Stromal cell of bone marrow (primary cell): ENCODE results near the gene BAZ2B.
"Not testable (repeated sequence)": the region's sequence is repeated elsewhere in the genome, so short reads cannot be mapped to it uniquely, and the experiment has no call there.

ENCODE experiments used
- DNase-seq: peaks from one replicate; pipeline ENCODE4 v3.0.0-alpha.2; 2012; ENCODE audit warnings: low read depth

The BAZ2B gene

GRCh38 chr2:159616286-159616701, at the start of gene BAZ2B:
TSS of gene BAZ2B (minus strand) at chr2:159616548. CDS start at chr2:159478719, 137,829 bp downstream.
- peak; percentile 71 for DNase-seq

- peak; percentile 33 for DNase-seq
Measured at GRCh38 chr2:159661286-159661685, 44.9 kb upstream of the BAZ2B start.

GRCh38 chr2:159658881-159659873, 42.8 kb upstream of the BAZ2B start:
- peak; percentile 44 for DNase-seq

GRCh38 chr2:159653962-159654361, 37.6 kb upstream of the BAZ2B start:
- no peak for DNase-seq

GRCh38 chr2:159651884-159652283, 35.5 kb upstream of the BAZ2B start:
- DNase-seq, result no peak

GRCh38 chr2:159650574-159650973, 34.2 kb upstream of the BAZ2B start:
- no peak for DNase-seq

- DNase-seq, result no peak
Measured at GRCh38 chr2:159648643-159649042, 32.3 kb upstream of the BAZ2B start.

GRCh38 chr2:159647667-159648066, 31.3 kb upstream of the BAZ2B start:
- no peak for DNase-seq

GRCh38 chr2:159640176-159640575, 23.8 kb upstream of the BAZ2B start:
- DNase-seq, result no peak

- DNase-seq, result no peak
Measured at GRCh38 chr2:159639712-159640111, 23.4 kb upstream of the BAZ2B start.

- no peak for DNase-seq
Measured at GRCh38 chr2:159639071-159639470, 22.7 kb upstream of the BAZ2B start.

GRCh38 chr2:159637988-159638501, 21.7 kb upstream of the BAZ2B start:
- no peak for DNase-seq

GRCh38 chr2:159637240-159637639, 20.9 kb upstream of the BAZ2B start:
- DNase-seq, result no peak

- DNase-seq, result no peak
Measured at GRCh38 chr2:159635006-159635789, 18.9 kb upstream of the BAZ2B start.

- DNase-seq, result no peak
Measured at GRCh38 chr2:159633219-159633618, 16.9 kb upstream of the BAZ2B start.

- not testable (repeated sequence) for DNase-seq
Measured at GRCh38 chr2:159625628-159626027, 9.3 kb upstream of the BAZ2B start.

- DNase-seq, result no peak
Measured at GRCh38 chr2:159623436-159623835, 7.1 kb upstream of the BAZ2B start.

- no peak for DNase-seq
Measured at GRCh38 chr2:159622966-159623365, 6.6 kb upstream of the BAZ2B start.

GRCh38 chr2:159620796-159621195, 4.4 kb upstream of the BAZ2B start:
- DNase-seq, result no peak

- DNase-seq, result no peak
Measured at GRCh38 chr2:159617646-159618045, 1.3 kb upstream of the BAZ2B start.

- DNase-seq, result no peak
Measured at GRCh38 chr2:159617100-159617499, 752 bp upstream of the BAZ2B start.
